ENCODE results near the gene MS4A5.

Gene MS4A5

GRCh38 chr11:60394666-60395380 is 34.5 kb upstream of the MS4A5 start:
- in situ Hi-C loops (cut with HindIII; ENCODE audit: low pct_ligation_motif_present, low sequenced_read_pairs) = no loop called here
- Histone ChIP-seq H3K4me3 (ENCODE audit: low read depth, low read length) (no peak overlapping the region), H3K27me3 (replicated peaks) (no peaks in the 10 kb centered on the region), H3K27ac (no peak overlapping the region), H3K36me3 (replicated peaks) (no peaks in the 10 kb centered on the region)
- no peak for TF ChIP-seq CTCF (IDR thresholded peaks at IDR 0.05; ENCODE audit: low read depth, low read length, missing control alignments)
- DNase-seq = no peak

GRCh38 chr11:60396382-60396781 is 33.0 kb upstream of the MS4A5 start, which contains the start of gene MS4A14:
MS4A14 (plus strand) TSS chr11:60396459; CDS start chr11:60396579, 120 bp downstream.
- Histone ChIP-seq H3K36me3 (replicated peaks) (no peaks in the 10 kb centered on the region), H3K27ac (no peak within 1 kb of the TSS), H3K27me3 (replicated peaks) (no peaks in the 10 kb centered on the region), H3K4me3 (ENCODE audit: low read depth, low read length) (no peak within 1 kb of the TSS)
- in situ Hi-C loops (cut with HindIII; ENCODE audit: low pct_ligation_motif_present, low sequenced_read_pairs) = no loop called here
- DNase-seq = no peak
- no peak for TF ChIP-seq CTCF (IDR thresholded peaks at IDR 0.05; ENCODE audit: low read depth, low read length, missing control alignments)

DNA sequence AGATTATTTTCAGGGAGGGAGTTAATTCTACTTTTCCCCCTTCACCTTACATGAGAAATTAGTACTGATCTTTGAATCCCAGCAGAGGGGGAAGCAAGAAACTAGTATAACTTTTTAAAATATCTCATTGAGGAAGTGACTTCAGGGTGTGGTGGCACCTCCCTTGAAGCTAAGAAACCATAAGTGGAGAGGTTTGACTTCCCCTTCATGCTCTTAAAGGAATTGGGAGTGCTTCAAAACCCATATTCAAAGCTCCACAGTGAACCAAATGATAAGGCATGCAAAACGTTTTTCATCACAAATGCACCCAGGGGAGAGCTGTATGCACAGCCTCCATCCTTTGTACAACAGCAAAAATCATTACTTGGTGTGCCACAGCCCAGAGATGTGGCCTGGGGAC is 32.6 kb upstream of the MS4A5 start:
- no peak for DNase-seq
- H3K27me3 ChIP-seq (replicated peaks) = no peaks in the 10 kb centered on the region
- no peaks in the 10 kb centered on the region for H3K36me3 ChIP-seq (replicated peaks)
- in situ Hi-C loops (cut with HindIII; ENCODE audit: low pct_ligation_motif_present, low sequenced_read_pairs) = no loop called here
- no peak overlapping the region for H3K4me3 ChIP-seq (ENCODE audit: low read depth, low read length)
- H3K27ac ChIP-seq = no peak overlapping the region
- no peak for TF ChIP-seq CTCF (IDR thresholded peaks at IDR 0.05; ENCODE audit: low read depth, low read length, missing control alignments)

DNA sequence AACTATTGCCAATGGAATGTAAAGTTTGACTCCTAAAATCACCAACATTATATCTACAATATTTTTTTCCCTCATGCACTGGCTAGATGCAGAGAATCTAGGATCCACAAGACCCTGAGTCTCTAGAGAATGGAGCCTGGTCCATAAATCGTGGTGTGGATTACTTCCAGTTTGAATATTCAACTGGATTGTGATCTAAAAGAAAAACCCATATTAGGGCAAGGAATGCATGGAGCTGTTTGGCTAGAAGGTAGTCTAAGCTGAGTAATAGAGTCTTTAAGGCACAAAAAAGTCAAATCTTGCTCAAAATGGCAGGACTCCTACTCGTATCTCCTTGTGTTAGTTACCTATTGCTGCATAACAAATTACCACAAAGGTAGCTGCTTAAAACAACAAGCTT is 9.4 kb upstream of the MS4A5 start:
- H3K27me3 ChIP-seq (replicated peaks) = no peaks in the 10 kb centered on the region
- in situ Hi-C loops (cut with HindIII; ENCODE audit: low pct_ligation_motif_present, low sequenced_read_pairs) = no loop called here
- TF ChIP-seq CTCF (IDR thresholded peaks at IDR 0.05; ENCODE audit: low read depth, low read length, missing control alignments) = no peak
- H3K36me3 ChIP-seq (replicated peaks) = no peaks in the 10 kb centered on the region
- DNase-seq = no peak
- H3K27ac ChIP-seq = no peak overlapping the region
- no peak overlapping the region for H3K4me3 ChIP-seq (ENCODE audit: low read depth, low read length)

GRCh38 chr11:60422609-60423008 is 6.8 kb upstream of the MS4A5 start:
- no peak for TF ChIP-seq CTCF (IDR thresholded peaks at IDR 0.05; ENCODE audit: low read depth, low read length, missing control alignments)
- Histone ChIP-seq H3K36me3 (replicated peaks) (no peaks in the 10 kb centered on the region), H3K27ac (no peak overlapping the region), H3K27me3 (replicated peaks) (no peaks in the 10 kb centered on the region), H3K4me3 (ENCODE audit: low read depth, low read length) (no peak overlapping the region)
- in situ Hi-C loops (cut with HindIII; ENCODE audit: low pct_ligation_motif_present, low sequenced_read_pairs) = no loop called here
- no peak for DNase-seq

DNA sequence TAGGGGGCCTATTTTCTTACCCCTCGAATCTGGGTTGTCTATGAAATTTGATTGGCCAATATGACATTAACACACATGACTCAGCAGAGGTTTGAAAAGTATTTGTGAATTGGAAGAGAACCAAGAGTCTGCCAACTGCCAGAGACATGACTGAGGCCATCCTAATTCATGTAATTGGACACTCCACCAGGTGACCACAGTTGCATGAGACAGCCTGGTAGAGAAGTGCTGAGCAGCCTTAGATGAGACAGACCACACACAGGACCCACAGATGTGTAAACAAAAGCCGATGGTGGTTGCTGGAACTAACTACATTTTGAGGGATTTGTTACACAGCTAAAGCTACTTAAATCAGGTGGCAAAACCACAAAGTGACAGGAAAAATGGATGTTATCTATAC is 855 bp upstream of the MS4A5 start:
- Histone ChIP-seq H3K27me3 (replicated peaks) (no peaks in the 10 kb centered on the region), H3K36me3 (replicated peaks) (no peaks in the 10 kb centered on the region), H3K4me3 (ENCODE audit: low read depth, low read length) (no peak overlapping the region), H3K27ac (no peak overlapping the region)
- in situ Hi-C loops (cut with HindIII; ENCODE audit: low pct_ligation_motif_present, low sequenced_read_pairs) = no loop called here
- DNase-seq = no peak
- TF ChIP-seq CTCF (IDR thresholded peaks at IDR 0.05; ENCODE audit: low read depth, low read length, missing control alignments) = no peak

Data from brain microvascular endothelial cell (primary cell).